HepG2 (cell line): ENCODE data around the gene SEBOX. TPM values are rescaled to one million over a fixed set of nuclear protein-coding genes. Genes with fewer than 3 reads are reported as not detected.
A peak's percentile ranks its signal among the peaks of the same experiment; 100 is the strongest.

ENCODE experiments used
- BATF2 ChIP-seq: sonication (generic); formaldehyde crosslinking; IDR thresholded peaks from 2 replicates; pipeline ENCODE4 v1.8.0; 2022; ENCODE audit warnings: mild to moderate bottlenecking, missing genetic modification reagents, moderate library complexity
- DMAP1 ChIP-seq: IDR thresholded peaks from 2 replicates; pipeline ENCODE4 v1.6.1; 2016
- DZIP1 ChIP-seq: sonication (generic); formaldehyde crosslinking; IDR thresholded peaks from 2 replicates; pipeline ENCODE4 v1.5.0; 2020; ENCODE audit warnings: mild to moderate bottlenecking, missing genetic modification reagents
- IKZF1 ChIP-seq: fragments of 450-650 bp; IDR thresholded peaks from 2 replicates; pipeline ENCODE4 v1.7.1; 2016
- MLLT10 ChIP-seq: sonication (generic); formaldehyde crosslinking; IDR thresholded peaks from 2 replicates; pipeline ENCODE4 v1.4.0; 2020; ENCODE audit warnings: missing genetic modification reagents
- NONO ChIP-seq, 2 experiments: fragments of 450-650 bp in 1 of 2; sonication (generic) in 1 of 2; formaldehyde crosslinking in 1 of 2; IDR thresholded peaks in 1 of 2; conservative IDR thresholded peaks in 1 of 2; 2 replicates each; pipeline versions ENCODE4 v1.6.1 to v1.8.0; 2017 to 2022; ENCODE audit warnings: mild to moderate bottlenecking in 1 of 2, missing genetic modification reagents in 1 of 2, moderate library complexity in 1 of 2
- PRPF4 ChIP-seq: fragments of 200-400 bp; formaldehyde crosslinking; IDR thresholded peaks from 2 replicates; pipeline ENCODE4 v1.6.1; 2016; ENCODE audit warnings: low read length, low read depth; ENCODE audit not compliant: poor library complexity, severe bottlenecking
- RBAK ChIP-seq: sonication (generic); formaldehyde crosslinking; IDR thresholded peaks from 2 replicates; pipeline ENCODE4 v1.5.1; 2020; ENCODE audit warnings: mild to moderate bottlenecking, missing genetic modification reagents
- TFAP4 ChIP-seq: sonication (generic); IDR thresholded peaks from 2 replicates; pipeline ENCODE4 v1.6.1; 2016; ENCODE audit warnings: low read depth, borderline replicate concordance
- TOE1 ChIP-seq: sonication (generic); formaldehyde crosslinking; IDR thresholded peaks from 2 replicates; pipeline ENCODE4 v1.4.0; 2020; ENCODE audit warnings: mild to moderate bottlenecking, missing genetic modification reagents
- XBP1 ChIP-seq: sonication (generic); formaldehyde crosslinking; IDR thresholded peaks from 2 replicates; pipeline ENCODE4 v1.5.0; 2020; ENCODE audit warnings: missing genetic modification reagents
- ZBTB4 ChIP-seq: sonication (generic); formaldehyde crosslinking; IDR thresholded peaks from 2 replicates; pipeline ENCODE4 v1.4.0; 2020; ENCODE audit warnings: missing genetic modification reagents, mild to moderate bottlenecking, borderline replicate concordance
- ZFP62 ChIP-seq: sonication (generic); formaldehyde crosslinking; IDR thresholded peaks from 2 replicates; pipeline ENCODE4 v1.4.0; 2020; ENCODE audit warnings: missing genetic modification reagents
- ZNF121 ChIP-seq: sonication (generic); formaldehyde crosslinking; IDR thresholded peaks from 2 replicates; pipeline ENCODE4 v1.5.0; 2020; ENCODE audit warnings: mild to moderate bottlenecking, missing genetic modification reagents
- ZNF224 ChIP-seq: sonication (generic); formaldehyde crosslinking; IDR thresholded peaks from 2 replicates; pipeline ENCODE4 v1.5.0; 2020; ENCODE audit warnings: mild to moderate bottlenecking, missing genetic modification reagents
- ZNF260 ChIP-seq: sonication (generic); formaldehyde crosslinking; IDR thresholded peaks from 2 replicates; pipeline ENCODE4 v1.4.0; 2020; ENCODE audit warnings: missing genetic modification reagents, low read depth, mild to moderate bottlenecking, borderline replicate concordance
- ZNF710 ChIP-seq: sonication (generic); formaldehyde crosslinking; IDR thresholded peaks from 2 replicates; pipeline ENCODE4 v1.5.0; 2020; ENCODE audit warnings: mild to moderate bottlenecking, missing genetic modification reagents, borderline replicate concordance
- ZNF740 ChIP-seq: sonication (generic); formaldehyde crosslinking; IDR thresholded peaks from 2 replicates; pipeline ENCODE4 v1.4.0; 2020; ENCODE audit warnings: missing genetic modification reagents
- ZSCAN12 ChIP-seq: sonication (generic); formaldehyde crosslinking; IDR thresholded peaks from 2 replicates; pipeline ENCODE4 v1.9.0; 2021; ENCODE audit warnings: mild to moderate bottlenecking, missing genetic modification reagents
- polyA plus RNA-seq, 8 experiments: library from polyadenylated mRNA; depleted of rRNA in 3 of 8; stranded (reverse) in 7 of 8; unstranded in 1 of 8; fragments of >200 nt; fragmentation: Illumina TruSeq in 4 of 8; extraction: Trizol in 4 of 8; gene quantifications; 2 replicates each; pipeline versions ENCODE4 v1.2.1 to v1.2.3, GENCODE V29; 2011 to 2016; ENCODE audit warnings: low read depth in 4 of 8, missing spikeins in 1 of 8, mixed read lengths in 1 of 8; ENCODE audit not compliant: insufficient read depth in 1 of 8
- total RNA-seq, 5 experiments: library from RNA; depleted of rRNA; stranded (reverse); fragments of >200 nt; fragmentation: Illumina TruSeq; extraction: Trizol; gene quantifications; 2 replicates each; pipeline ENCODE4 v1.2.3, GENCODE V29; 2016; ENCODE audit warnings: low read depth in 1 of 5

The SEBOX gene
- total and polyA plus RNA-seq, 2 of the 13 experiments (the other 11 are each of a cell fraction or from before 2014, with no cell fraction given): not detected

- no peak for TF ChIP-seq ZBTB4
- TF ChIP-seq ZNF121 (CRISPR knock-in tag): 0 out of 2 replicates have a peak, but pooled peaks have one; percentile 25
- no peak for TF ChIP-seq IKZF1
- TF ChIP-seq MLLT10: no peak
- TF ChIP-seq DZIP1 (CRISPR knock-in tag): no peak
- TF ChIP-seq RBAK (CRISPR knock-in tag): no peak
- TF ChIP-seq ZNF710 (CRISPR knock-in tag): no peak
- peak; percentile 30; the same call in 1 of the 2 replicates for TF ChIP-seq DMAP1 (CRISPR knock-in tag)
- no peak for TF ChIP-seq ZNF224
- TF ChIP-seq TFAP4: no peak
- TF ChIP-seq TOE1 (CRISPR knock-in tag): no peak
- no peak for TF ChIP-seq XBP1 (CRISPR knock-in tag)
- no peak for TF ChIP-seq BATF2
- TF ChIP-seq PRPF4: no peak
- TF ChIP-seq ZNF740 (CRISPR knock-in tag): no peak
- no peak for TF ChIP-seq ZFP62
- TF ChIP-seq ZSCAN12: no peak; the same call in 1 of the 2 replicates
- no peak for TF ChIP-seq NONO (IDR thresholded peaks at IDR 0.05)
- TF ChIP-seq NONO (CRISPR knock-in tag; conservative IDR thresholded peaks at IDR 0.05): peak; percentile 87; the same call in 1 of the 2 replicates
- no peak for TF ChIP-seq ZNF260
Observed at GRCh38 chr17:28405632-28406472, 40.9 kb upstream of the SEBOX start, which contains the start of gene SLC46A1 (continued).
